PFSK-1 (cell line): ENCODE measurements around the gene MRFAP1.

ENCODE experiments used
- POLR2AphosphoS5 ChIP-seq: IDR thresholded peaks from 2 replicates; pipeline ENCODE4 v1.6.1; 2012; ENCODE audit warnings: low read depth, mild to moderate bottlenecking, control low read depth, low read length, moderate library complexity
- SIN3A ChIP-seq: IDR thresholded peaks from 2 replicates; pipeline ENCODE4 v1.6.1; 2012; ENCODE audit warnings: mild to moderate bottlenecking, low read length, moderate library complexity, borderline replicate concordance; ENCODE audit not compliant: insufficient read depth
- TAF1 ChIP-seq: IDR thresholded peaks from 2 replicates; pipeline ENCODE4 v1.6.1; 2012; ENCODE audit warnings: low read length, control low read depth, borderline replicate concordance; ENCODE audit not compliant: insufficient read depth
- TF ChIP-seq, protein P1 (sequence below), 2 experiments: IDR thresholded peaks; 2 replicates each; pipeline versions ENCODE4 v1.6.1 to v1.8.0; 2011 to 2012; ENCODE audit warnings: low read depth in 2 of 2, low read length in 2 of 2, control low read depth in 1 of 2, inconsistent platforms in 1 of 2, mild to moderate bottlenecking in 1 of 2, moderate library complexity in 1 of 2; ENCODE audit not compliant: insufficient read depth in 1 of 2

DNA sequence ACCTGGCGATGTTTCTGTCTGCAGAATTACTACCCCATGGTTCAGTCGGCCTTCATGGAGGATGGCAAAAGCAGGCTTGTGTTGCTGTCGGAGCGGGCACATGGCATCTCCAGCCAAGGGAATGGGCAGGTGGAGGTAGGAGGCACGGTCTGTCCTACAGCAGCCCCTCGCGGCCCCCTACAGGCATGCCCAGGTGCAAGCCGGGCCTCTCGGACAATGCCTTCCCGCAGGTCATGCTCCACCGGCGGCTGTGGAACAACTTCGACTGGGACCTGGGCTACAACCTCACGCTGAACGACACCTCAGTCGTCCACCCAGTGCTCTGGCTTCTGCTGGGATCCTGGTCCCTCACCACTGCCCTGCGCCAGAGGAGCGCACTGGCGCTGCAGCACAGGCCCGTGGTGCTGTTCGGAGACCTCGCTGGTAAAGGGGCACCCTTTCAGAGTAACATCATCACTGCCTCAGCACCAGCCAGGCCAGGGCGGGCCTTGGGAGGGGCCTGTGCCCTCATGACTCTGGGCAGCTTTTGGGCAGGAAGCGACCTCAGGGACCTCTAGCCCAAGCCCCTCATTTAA is 29.5 kb upstream of the MRFAP1 start:
- TF ChIP-seq, protein P1, sequence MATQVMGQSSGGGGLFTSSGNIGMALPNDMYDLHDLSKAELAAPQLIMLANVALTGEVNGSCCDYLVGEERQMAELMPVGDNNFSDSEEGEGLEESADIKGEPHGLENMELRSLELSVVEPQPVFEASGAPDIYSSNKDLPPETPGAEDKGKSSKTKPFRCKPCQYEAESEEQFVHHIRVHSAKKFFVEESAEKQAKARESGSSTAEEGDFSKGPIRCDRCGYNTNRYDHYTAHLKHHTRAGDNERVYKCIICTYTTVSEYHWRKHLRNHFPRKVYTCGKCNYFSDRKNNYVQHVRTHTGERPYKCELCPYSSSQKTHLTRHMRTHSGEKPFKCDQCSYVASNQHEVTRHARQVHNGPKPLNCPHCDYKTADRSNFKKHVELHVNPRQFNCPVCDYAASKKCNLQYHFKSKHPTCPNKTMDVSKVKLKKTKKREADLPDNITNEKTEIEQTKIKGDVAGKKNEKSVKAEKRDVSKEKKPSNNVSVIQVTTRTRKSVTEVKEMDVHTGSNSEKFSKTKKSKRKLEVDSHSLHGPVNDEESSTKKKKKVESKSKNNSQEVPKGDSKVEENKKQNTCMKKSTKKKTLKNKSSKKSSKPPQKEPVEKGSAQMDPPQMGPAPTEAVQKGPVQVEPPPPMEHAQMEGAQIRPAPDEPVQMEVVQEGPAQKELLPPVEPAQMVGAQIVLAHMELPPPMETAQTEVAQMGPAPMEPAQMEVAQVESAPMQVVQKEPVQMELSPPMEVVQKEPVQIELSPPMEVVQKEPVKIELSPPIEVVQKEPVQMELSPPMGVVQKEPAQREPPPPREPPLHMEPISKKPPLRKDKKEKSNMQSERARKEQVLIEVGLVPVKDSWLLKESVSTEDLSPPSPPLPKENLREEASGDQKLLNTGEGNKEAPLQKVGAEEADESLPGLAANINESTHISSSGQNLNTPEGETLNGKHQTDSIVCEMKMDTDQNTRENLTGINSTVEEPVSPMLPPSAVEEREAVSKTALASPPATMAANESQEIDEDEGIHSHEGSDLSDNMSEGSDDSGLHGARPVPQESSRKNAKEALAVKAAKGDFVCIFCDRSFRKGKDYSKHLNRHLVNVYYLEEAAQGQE (IDR thresholded peaks at IDR 0.05; ENCODE audit: insufficient read depth in 1 of 2, low read depth in 2 of 2, low read length in 2 of 2): no peak
- no peak for TF ChIP-seq SIN3A
- no peak for TF ChIP-seq POLR2AphosphoS5
- no peak for TF ChIP-seq TAF1
